ENCODE data around the gene DCUN1D3.
A peak's percentile ranks its signal among the peaks of the same experiment; 100 is the strongest.

The DCUN1D3 gene

DNA sequence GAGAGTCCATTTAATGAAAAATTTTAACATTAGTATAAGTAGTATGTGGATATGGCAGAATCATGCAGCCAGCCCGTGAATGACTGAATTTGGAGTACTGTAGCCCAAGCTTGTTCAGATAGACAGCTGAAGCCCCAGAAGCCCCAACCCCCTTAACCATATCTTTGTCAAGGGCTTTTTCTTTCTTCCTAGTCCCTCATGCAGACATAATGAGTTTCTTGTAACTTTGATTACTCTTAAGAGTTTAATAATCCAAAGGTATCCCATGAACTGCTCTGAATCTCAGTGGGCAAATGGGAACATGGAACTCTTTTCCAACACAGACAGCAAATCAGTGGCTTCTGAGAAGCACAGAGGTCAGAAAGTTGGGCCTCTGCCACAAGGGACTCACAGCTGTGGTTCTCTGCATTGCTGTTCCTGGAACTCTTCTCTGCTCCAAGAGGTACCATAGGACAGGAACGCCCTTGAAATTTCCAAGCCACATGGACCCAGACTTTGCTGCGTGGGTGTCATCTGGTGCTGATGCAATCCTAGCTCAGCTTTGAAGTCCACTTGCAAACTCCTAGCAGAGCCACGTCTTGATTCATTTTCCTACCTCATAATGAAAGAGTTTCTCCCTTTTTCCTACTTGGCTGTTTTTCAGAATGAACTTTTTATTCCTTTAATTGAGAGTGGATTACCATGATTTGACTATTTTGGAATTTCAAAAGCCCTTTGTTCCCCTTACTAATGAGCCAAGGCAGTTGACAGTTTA is 18.5 kb upstream of the DCUN1D3 start:
- DNase-seq, result peak; percentile 91

DNA sequence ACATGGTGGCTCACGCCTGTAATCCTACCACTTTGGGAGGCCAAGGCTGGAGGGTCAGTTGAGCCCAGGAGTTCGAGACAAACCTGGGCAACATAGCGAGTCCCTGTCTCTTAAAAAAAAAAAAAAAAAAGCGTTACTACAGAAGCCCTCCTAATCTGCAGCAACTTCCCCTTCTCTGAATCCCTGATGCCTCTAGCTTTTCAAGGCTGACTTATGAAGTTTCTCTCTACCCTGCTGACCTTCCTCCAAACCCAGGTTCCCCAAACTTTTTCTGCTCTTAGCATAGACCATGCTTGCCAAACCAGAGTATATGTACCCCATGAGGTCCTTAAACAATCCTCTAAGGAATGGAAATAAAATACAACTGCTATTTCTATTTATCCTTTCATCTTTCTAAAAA is 16.8 kb upstream of the DCUN1D3 start:
- peak; percentile 73 for DNase-seq

GRCh38 chr16:20916289-20916688 is 16.1 kb upstream of the DCUN1D3 start:
- no peak for DNase-seq

DNA sequence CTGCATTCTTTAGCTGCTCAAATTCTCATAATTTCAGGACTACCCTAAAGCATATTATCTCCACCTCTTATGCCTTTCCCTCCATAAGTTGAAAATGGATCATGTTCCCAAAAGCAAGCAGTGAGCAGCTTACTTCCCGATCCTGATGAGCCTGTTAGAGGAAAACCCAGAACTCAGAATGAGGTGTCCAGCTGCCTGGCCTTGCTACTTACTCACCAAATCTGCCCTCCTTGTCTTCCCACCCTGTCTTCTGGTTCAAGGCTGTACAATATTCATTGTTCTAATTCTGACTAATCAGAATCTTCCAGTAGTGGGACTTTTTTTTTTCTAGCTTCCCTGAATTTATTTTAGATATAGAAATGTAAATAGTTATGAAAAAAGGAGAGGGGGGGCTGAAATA is 11.2 kb upstream of the DCUN1D3 start:
- DNase-seq, result peak; percentile 63

GRCh38 chr16:20910781-20911321 is 10.7 kb upstream of the DCUN1D3 start:
- peak; percentile 80 for DNase-seq

- no peak for DNase-seq
Observed at GRCh38 chr16:20906341-20907255, 6.4 kb upstream of the DCUN1D3 start.

GRCh38 chr16:20905576-20905975 is 5.4 kb upstream of the DCUN1D3 start:
- no peak for DNase-seq

GRCh38 chr16:20904507-20905081 is 4.4 kb upstream of the DCUN1D3 start:
- DNase-seq, result peak; percentile 95

DNA sequence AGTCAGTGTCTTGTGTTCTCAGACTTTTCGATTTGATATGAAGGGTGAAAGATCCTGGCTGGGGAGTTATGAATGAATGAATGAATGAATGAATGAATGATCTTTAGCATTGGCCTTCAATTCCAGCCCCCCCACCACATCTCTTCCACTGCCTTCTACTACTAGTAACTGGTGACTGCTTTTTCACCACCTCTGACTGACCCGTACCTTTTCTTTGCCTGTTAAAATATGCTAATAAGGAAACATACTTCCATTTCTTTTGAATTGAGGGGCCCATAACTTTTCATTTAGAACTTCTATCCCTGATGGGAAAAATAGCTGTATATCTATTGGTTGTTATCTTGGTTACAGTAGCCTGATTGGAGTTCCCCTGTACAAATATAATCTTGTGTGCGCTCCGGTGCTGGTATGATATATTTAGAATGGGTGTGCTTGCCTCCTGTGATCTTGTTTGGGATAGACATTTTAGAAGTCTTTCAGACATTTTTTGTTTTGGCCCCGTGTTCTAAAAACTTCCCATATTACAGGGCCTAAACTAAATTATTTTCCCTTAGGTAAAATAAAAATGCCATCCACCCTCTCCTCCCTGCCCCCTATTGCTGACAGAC is 3.8 kb upstream of the DCUN1D3 start:
- DNase-seq, result no peak

- peak; percentile 82 for DNase-seq
Observed at GRCh38 chr16:20903116-20903898, 3.1 kb upstream of the DCUN1D3 start.

DNA sequence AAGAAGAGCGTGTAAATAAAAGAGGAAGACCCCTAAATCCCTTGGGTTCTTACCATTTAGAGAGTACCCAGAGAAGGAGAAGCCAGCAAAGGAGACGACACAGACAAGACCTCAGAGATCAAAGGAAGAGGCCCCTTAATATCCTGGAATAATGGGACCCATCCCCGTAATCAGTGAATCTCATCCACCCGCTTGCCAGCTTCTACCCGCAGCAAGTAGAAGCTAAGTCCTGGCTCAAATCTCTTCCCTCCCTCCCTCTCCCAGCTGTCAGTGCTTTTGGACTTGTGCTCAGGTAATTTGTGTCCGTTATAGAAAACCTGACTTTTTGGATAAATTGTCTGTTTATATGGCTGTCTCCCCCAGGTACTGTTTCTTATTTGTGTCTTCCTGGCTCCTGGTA is 2.3 kb upstream of the DCUN1D3 start:
- no peak for DNase-seq

DNA sequence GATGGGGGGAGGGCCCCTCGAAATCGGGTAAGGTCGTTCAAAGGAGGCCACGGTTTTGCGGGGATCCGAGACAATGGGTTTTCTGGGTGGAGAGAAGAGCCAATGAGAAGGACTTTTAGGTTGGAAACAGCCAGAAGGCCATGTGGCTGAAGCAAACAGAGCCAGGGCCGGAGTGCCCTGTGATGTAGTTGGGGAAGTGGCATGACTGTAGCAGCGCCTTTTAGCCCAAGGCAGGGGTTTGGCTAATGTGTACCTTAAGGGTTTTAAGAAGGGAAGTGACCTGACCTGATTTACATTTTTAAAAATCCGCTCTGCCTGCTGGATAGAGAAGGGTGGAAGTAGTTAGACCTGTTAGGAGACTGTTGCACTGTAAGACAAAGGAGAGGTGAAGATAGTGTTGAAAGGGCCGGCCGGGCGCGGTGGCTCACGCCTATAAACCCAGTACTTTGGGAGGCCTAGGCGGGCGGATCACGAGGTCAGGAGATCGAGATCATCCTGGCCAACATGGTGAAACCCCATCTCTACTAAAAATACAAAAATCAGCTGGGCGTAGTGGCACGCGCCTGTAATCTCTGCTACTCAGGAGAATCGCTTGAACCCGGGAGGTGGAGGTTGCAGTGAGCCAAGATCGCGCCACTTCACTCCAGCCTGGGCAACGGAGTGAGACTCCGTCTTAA is 1.4 kb upstream of the DCUN1D3 start:
- DNase-seq, result peak; percentile 54

GRCh38 chr16:20901068-20901435 is 894 bp upstream of the DCUN1D3 start:
- peak; percentile 57 for DNase-seq

DNA sequence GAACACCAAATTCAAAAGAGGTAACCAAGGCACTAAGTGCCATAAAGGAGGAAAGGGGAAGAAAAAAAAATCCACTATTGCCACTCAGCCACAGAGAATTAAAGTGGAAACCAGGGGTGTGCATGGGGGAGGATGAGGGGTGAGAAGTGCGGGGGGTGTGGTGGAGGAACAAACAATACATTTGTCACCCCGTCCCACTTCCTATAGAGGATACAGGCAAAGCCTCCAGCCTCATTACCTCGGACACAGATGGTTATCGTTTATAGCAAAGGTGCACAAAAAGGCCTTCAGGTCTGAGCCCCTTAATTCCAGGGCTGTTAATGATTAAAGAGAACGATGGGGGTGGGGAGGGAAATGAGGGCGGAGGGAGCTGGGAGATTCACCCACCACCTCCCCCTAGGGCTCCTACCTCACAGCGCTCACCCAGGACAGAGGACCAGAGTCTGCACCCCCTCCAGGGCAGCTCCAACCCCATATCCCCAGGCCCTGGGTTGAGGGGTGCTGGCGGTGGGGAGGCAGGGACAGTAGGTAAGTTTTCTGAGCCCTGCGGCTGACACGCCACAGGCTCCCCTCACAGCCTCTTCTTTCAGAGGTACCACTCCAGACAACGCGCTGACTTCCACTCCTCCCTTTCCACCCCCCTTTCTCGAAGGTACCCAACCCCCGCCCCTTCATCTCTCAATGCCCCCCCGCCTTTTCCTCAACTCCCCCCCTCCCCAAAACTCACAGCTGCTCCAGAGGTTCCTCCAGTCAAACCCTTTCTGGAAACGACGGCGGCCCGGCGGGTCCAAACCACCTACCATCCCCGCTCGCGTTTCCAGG is 470 bp downstream of the DCUN1D3 start:
- DNase-seq, result peak; percentile 51

DNA sequence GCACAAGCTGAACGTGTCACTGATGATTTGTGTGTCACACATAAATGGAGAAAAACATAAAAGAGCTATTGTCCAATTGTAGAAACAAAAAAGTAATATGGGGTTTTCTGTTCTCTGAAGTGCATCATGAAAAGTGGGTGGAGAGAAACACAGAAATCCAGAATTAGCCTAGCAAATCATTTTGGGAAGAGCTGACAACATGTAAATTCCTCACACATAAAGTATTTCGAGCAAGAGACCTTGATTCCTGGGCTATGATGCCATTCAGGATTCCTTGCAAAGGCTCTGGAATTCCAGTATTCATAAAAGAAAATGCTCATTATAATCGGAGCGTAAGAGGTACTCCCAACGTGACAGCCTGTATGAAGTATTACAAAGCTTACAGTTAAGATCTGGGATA is 1.1 kb downstream of the DCUN1D3 start:
- no peak for DNase-seq

- no peak for DNase-seq
Observed at GRCh38 chr16:20897922-20898321, 2.2 kb downstream of the DCUN1D3 start.

DNA sequence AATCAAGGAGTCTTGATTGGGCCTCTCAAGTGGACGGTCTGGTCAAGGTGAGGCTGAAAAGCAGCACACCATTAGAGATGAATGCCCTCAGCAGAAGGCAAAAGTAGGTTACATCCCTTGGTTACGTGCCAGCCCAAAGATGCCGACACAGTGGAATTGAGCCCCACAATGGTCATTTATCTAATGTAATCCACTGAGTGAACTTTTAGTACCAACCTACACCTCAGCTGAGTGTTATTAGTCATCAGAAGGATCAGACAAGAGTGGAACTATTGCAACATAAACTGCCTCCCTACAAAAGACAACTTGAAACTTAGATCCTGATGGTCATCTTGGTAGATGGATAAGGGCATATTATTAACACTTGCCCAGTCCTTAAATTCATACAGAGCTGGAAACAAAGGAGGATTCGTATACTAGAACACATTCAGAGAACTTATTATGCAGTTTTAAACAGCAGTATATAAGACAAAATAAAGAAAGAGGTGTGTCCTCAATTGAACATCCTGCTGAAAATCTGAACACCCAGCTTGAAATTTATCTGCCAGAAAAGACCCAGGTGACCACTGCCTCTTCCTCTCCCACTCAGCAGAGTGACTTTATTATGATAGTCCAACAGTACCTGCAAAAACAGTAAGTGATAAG is 2.8 kb downstream of the DCUN1D3 start:
- DNase-seq, result peak; percentile 11

DNA sequence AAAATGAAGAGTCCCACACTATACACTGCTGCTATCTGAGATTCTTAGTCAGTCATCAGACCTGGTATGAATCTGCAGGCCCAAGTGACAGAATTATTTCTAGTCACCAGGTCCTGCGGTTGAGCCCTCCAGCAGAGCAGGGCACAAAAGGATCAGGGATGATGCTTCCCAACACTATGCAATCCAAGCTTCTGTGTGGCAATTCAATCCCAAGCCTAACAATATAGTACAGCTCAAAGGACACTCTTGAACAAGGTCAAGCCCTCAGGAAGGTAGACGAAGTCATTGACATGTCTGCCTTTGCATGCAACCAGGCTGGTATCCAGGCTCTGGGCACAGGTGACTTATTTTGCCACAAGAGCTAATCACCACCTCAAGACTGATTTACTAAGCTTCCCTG is 5.8 kb downstream of the DCUN1D3 start:
- no peak for DNase-seq

GRCh38 chr16:20889625-20890275 is 10.4 kb downstream of the DCUN1D3 start:
- no peak for DNase-seq

DNA sequence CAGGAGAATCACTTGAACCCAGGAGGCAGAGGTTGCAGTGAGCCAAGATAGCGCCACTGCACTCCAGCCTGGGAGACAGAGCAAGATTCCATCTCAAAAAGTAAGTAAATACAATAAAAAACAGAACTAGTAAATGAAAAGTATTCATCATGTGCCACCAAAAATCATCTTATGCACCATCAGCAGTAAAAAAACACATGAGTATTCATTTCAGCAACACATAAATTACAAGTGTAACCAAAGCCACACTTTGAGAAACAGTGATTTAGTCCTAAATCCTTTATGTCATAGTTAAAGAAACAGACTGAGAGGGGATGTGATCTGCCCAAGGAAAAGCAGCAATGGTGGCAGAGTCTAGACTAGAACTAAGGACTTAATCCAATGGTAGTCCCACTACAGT is 13.0 kb downstream of the DCUN1D3 start:
- DNase-seq, result no peak
